Fibroblast of skin of back (primary cell): ENCODE measurements around the gene SOD2.
"Not testable (repeated sequence)": the region's sequence is repeated elsewhere in the genome, so short reads cannot be mapped to it uniquely, and the experiment has no call there.

Source experiments
- DNase-seq: peaks from one replicate; pipeline ENCODE4 v3.0.0-alpha.2; 2013

SOD2 gene

DNA sequence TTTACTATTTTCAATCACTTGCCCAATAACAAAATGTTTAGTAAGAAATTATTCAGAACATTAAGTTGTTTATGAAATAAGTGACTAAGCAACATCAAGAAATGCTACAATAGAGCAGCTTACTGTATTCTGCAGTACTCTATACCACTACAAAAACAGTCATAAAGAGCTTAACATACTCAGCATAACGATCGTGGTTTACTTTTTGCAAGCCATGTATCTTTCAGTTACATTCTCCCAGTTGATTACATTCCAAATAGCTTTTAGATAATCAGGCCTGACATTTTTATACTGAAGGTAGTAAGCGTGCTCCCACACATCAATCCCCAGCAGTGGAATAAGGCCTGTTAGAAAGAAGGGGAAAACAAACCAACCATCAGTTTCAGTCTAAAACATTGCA is 10.7 kb downstream of the SOD2 start:
- DNase-seq: no peak

DNA sequence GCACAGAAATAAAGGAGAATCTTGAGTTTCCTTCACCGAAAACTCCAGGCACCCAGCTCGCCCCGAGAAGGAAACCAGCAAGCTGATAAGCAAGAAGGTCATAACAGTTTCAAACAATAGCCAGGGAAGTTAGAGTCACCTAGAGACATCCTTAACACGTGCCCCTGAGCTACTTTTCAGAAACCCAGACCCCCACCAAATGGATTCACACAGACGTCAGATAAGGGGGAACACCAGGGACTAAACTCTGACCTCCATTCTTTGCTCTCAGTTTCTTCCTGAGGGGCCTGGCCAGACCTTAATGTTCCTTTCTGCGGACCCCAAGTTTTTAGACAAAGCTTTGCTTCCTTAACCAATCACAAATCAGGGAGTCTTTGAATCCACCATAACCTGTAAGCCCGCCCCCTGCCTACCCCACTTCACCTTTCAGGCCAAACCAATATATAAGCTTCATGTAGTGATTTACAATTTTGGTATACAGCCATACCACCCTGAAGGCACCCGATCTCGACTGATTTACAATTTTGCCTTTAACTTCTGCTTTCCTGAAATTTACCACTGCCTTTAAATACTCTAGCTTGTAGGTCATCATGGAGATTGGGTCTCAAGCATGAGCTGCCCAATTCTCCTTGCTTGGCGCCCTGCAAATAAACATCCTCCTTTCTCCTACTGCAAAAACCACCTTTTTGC is 11.7 kb downstream of the SOD2 start:
- DNase-seq: no peak

DNA sequence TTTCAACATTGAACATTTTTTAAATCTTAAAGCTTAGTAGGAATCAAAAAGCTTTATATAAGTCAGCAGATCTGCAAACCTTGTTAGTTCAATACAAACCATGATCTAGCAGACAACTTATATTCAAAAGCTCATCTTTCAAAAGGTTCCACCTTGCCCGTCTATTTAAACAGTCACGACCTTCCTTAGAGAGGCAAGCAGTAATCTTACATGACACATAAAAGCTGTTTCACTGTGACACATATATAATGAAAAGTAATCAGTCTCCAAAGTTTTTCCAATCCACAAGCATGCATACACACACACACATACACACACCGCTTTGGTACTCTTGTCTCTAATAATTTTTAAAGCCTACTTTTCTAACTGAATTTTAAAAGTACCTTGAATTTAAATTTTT is 12.9 kb downstream of the SOD2 start:
- DNase-seq: peak; percentile 22

- peak; percentile 58 for DNase-seq
Measured at GRCh38 chr6:159679091-159680077, 13.7 kb downstream of the SOD2 start.

DNA sequence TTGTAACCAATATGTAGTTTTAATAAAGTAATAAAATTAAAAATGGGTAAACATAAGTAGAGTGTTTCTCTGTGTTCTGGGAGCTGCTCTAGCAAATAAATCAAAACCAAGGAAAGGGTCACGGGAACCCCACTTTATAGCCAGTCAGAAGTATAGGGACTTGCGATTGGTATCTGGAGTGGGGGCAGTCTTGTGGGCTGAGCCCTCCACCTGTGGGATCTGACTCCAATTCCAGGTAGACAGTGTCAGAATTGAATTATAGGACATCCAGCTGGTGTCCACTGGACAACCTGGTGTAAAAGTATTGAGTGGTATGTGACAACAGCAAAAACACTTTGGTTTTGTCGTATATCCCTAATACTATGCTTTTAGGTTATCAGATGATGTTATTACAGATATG is 14.5 kb downstream of the SOD2 start:
- no peak for DNase-seq

- no peak for DNase-seq
Measured at GRCh38 chr6:159677506-159678165, 15.4 kb downstream of the SOD2 start.

- DNase-seq: no peak
Measured at GRCh38 chr6:159676890-159677505, 16.0 kb downstream of the SOD2 start.

DNA sequence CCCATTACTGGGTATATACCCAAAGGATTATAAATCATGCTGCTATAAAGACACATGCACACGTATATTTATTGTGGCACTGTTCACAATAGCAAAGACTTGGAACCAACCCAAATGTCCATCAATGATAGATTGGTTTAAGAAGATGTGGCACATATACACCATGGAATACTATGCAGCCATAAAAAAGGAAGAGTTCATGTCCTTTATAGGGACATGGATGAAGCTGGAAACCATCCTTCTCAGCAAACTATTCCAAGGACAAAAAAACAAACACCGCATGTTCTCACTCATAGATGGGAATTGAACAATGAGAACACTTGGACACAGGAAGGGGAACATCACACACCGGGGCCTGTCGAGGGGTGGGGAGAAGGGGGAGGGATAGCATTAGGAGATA is 16.8 kb downstream of the SOD2 start:
- DNase-seq: not testable (repeated sequence)

DNA sequence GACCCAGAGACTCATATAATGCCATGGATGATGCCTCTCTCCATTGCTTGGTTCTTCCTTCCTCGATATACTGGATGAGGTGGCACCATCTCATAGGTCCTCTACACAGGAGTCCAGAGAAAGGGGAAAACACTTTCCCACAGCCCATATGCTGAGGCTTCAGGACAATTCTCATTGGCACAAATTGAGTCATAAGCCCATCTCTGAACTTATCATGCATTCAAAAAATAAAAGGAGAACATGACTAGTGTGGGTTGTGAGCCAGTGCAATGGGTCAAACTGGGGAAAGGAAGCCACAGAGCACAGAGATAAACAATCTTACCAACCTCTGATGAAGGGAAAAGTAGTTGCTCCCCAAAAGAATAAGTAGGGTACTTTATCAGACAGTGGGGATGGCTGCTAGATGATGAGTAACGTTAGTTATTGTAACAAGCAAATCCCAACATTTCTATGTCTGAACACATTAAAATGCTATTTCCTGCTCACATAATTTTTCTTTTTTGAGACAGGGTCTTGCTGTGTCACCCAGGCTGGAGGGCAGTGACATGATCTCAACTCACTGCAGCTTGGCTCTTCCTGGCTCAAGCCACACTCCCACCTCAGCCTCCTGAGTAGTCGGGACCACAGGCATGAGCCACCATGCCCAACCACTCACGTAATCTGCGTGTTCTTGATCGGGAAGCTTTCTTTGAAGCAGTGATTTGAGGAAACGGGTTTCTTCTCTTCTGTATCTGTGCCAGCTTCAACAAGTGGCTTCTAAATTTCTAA is 27.0 kb downstream of the SOD2 start:
- DNase-seq: peak; percentile 96

DNA sequence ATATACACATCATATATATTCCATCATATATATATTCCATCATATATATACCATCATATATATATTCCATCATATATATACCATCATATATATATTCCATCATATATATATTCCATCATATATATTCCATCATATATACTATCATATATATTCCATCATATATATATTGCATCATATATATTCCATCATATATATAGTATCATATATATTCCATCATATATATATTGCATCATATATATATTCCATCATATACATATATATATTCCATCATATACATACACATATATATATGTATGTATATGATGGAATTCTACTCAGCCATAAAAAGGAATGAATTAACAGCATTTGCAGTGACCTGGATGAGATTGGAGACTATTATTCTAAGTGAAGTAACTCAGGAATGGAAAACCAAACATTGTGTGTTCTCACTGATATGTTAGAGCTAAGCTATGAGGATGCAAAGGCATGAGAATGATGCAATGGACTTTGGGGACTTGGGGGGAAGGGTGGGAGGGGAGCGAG is 29.6 kb downstream of the SOD2 start:
- peak; percentile 60 for DNase-seq

- not testable (repeated sequence) for DNase-seq
Measured at GRCh38 chr6:159661977-159662376, 31.1 kb downstream of the SOD2 start.

- DNase-seq: no peak
Measured at GRCh38 chr6:159655409-159655988, 37.5 kb downstream of the SOD2 start.

GRCh38 chr6:159654483-159655098 is 38.5 kb downstream of the SOD2 start:
- peak; percentile 66 for DNase-seq

GRCh38 chr6:159650314-159650713 is 42.7 kb downstream of the SOD2 start:
- DNase-seq: no peak

DNA sequence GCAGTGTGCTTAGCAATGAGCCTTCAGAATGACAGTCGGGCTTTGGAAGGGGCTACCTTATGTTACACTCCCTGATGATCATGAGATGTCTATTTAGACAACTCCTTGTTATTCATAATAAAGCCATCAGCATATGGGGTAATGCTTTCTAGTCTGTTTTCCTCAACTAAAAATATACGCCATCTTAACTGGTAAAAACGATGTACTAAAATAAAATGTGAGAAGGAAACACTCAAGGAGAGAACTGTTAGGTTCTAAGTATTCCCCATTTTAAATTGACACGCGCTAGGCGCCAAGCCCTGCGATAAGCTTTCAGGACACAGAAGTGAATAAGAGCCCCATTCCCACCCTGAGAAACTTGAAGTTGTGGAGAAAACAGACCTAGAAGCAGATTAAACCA is 43.6 kb downstream of the SOD2 start:
- no peak for DNase-seq

DNA sequence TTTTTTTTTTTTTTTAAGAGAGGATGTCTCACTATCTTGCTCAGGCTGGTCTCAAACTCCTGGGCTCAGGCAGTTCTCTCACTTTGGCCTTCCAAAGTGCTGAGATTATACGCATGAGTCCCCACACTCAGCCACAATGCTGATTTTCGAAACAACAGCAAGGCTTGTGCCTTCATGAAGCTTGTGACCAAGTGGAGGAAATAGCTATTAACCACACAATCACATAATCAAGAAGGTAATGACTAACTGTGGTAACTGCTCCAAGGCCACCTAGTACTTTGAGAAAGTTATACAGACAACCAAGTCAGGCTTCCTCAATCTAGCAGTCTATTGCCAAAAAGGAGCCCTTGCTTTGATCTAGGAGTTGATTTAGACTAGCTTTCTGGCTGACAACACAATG is 46.3 kb downstream of the SOD2 start:
- peak; percentile 28 for DNase-seq

- no peak for DNase-seq
Measured at GRCh38 chr6:159646116-159646515, 46.9 kb downstream of the SOD2 start.

DNA sequence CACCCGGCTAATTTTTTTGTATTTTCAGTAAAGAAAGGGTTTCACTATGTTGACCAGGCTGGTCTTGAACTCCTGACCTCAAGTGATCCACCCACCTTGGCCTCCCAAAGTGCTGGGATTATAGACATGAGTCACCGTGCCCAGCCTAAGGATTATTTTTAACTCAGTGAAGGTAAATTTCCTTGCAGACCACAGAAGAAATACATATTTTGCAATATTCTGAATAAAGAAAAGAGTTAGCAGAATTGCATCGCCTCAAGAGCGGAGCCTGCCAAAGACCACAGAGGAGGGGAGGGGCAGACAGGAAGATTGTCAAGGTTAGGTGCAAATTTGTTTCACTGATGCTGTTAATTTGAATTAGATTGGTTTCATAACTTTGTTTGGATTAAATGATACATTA is 47.4 kb downstream of the SOD2 start:
- DNase-seq: no peak
